ENCODE measurements around the gene MASP1.

DNA sequence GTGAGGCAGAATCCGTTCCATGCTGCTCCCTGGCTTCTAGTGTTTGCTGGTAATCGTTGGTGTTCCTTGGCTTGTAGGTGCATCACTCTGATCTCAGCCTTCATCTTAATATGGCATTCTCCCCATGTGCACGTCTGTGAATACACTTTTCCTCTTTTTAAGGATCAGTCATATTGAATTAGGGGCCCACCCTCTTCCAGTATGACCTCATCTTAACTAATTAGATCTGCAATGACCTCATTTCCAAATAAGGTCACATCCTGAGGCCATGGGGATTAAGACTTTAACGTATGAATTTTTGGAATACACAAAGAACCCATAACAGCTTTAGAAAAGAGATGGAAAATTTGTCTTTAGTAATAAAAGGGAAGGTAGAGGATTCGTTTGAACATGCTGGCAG lies 34.1 kb upstream of the MASP1 start:
- TF ChIP-seq, protein P1, sequence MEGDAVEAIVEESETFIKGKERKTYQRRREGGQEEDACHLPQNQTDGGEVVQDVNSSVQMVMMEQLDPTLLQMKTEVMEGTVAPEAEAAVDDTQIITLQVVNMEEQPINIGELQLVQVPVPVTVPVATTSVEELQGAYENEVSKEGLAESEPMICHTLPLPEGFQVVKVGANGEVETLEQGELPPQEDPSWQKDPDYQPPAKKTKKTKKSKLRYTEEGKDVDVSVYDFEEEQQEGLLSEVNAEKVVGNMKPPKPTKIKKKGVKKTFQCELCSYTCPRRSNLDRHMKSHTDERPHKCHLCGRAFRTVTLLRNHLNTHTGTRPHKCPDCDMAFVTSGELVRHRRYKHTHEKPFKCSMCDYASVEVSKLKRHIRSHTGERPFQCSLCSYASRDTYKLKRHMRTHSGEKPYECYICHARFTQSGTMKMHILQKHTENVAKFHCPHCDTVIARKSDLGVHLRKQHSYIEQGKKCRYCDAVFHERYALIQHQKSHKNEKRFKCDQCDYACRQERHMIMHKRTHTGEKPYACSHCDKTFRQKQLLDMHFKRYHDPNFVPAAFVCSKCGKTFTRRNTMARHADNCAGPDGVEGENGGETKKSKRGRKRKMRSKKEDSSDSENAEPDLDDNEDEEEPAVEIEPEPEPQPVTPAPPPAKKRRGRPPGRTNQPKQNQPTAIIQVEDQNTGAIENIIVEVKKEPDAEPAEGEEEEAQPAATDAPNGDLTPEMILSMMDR (IDR thresholded peaks at IDR 0.05): no peak
- TF ChIP-seq POLR2A (IDR thresholded peaks at IDR 0.05): no peak
